Measurements from ENCODE around the gene TBC1D24.

DNA sequence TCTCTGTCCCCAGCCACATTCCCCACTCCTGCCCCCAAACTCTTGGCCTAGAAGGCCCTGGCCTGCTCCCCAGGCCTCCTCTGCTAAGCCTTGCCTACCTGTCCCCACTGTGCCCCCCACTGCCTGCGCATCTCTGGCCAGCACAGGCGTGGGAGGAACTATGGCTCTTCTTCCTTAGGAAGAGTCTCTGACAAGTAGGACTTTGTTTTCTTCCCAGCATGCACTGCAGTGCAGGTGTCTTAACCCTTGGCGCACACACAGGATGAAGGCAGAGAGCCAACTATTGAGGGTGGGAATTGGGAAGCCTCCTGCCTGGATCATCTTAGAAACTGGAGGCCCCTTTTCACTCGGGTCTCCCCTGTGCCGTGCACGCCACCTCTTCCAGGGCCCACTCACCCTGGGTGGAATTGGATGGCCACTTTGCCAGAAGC is 48.9 kb downstream of the TBC1D24 start:
- TF ChIP-seq, protein P1, sequence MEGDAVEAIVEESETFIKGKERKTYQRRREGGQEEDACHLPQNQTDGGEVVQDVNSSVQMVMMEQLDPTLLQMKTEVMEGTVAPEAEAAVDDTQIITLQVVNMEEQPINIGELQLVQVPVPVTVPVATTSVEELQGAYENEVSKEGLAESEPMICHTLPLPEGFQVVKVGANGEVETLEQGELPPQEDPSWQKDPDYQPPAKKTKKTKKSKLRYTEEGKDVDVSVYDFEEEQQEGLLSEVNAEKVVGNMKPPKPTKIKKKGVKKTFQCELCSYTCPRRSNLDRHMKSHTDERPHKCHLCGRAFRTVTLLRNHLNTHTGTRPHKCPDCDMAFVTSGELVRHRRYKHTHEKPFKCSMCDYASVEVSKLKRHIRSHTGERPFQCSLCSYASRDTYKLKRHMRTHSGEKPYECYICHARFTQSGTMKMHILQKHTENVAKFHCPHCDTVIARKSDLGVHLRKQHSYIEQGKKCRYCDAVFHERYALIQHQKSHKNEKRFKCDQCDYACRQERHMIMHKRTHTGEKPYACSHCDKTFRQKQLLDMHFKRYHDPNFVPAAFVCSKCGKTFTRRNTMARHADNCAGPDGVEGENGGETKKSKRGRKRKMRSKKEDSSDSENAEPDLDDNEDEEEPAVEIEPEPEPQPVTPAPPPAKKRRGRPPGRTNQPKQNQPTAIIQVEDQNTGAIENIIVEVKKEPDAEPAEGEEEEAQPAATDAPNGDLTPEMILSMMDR (IDR thresholded peaks at IDR 0.05), result no peak
- TF ChIP-seq POLR2AphosphoS5 (IDR thresholded peaks at IDR 0.05), result no peak
- no peak for TF ChIP-seq POLR2A (IDR thresholded peaks at IDR 0.05)

Data from sigmoid colon (tissue), 4 donors.